Sigmoid colon (tissue), 4 donors: ENCODE measurements around the gene LRRFIP1.

Experiments
- POLR2A ChIP-seq, 2 donors: fragments of 450-650 bp; IDR thresholded peaks; one replicate each; pipeline ENCODE4 v1.6.1; 2016; ENCODE audit warnings: antibody characterized with exemption in 2 of 2, mild to moderate bottlenecking in 2 of 2, moderate library complexity in 2 of 2
- POLR2AphosphoS5 ChIP-seq, 4 donors: sonication (generic); formaldehyde crosslinking; IDR thresholded peaks; one replicate each; pipeline ENCODE4 v1.6.1; 2017; ENCODE audit warnings: antibody characterized with exemption in 4 of 4
- TF ChIP-seq, protein P1 (sequence below), 4 experiments: fragments of 450-650 bp in 3 of 4; fragments of 200-600 bp in 1 of 4; IDR thresholded peaks; one replicate each; pipeline ENCODE4 v1.5.1; 2016 to 2019; ENCODE audit warnings: antibody characterized with exemption in 4 of 4, mild to moderate bottlenecking in 3 of 4, moderate library complexity in 2 of 4

DNA sequence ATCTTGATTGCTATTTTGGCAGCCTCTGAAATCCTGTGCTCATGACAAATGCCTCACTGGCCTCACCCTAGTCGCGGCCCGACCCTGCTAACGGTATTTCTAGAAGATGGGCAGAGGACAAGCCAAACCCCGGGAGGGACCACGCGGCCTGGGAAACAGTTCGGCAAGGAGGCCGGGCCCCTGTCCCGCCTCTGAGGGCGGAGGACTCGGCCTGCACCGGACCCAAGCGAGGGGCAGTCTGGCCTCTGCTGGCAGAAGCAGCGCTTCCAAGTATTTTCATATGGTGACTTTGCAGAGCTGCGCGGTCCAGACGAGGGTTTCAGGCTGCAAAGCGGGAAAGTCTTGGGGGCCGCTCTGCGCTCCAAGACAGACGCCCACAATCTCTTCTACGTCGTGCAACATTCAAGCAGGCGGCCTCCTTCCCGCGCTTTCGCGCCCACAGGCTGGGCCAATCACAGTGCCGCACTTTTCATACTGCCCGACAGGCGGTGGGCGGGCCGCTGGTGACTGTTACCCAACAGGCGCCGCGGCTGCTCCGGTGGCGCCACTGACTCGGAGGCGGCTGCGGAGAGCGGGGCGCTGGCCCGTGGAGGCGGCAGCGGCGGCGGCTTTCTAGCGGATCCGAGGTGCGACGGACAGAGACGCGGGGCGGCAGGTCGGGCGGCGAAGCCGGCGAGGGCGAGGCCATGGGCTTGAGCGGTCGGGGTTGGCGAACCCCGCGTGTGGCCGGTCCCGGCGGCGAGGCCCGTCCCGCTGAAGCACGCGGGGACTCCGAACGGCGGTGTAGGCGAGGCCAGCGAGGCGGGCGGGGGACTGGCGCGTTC is 171.1 kb downstream of the LRRFIP1 start, which contains the start of gene RBM44:
- TF ChIP-seq, protein P1, sequence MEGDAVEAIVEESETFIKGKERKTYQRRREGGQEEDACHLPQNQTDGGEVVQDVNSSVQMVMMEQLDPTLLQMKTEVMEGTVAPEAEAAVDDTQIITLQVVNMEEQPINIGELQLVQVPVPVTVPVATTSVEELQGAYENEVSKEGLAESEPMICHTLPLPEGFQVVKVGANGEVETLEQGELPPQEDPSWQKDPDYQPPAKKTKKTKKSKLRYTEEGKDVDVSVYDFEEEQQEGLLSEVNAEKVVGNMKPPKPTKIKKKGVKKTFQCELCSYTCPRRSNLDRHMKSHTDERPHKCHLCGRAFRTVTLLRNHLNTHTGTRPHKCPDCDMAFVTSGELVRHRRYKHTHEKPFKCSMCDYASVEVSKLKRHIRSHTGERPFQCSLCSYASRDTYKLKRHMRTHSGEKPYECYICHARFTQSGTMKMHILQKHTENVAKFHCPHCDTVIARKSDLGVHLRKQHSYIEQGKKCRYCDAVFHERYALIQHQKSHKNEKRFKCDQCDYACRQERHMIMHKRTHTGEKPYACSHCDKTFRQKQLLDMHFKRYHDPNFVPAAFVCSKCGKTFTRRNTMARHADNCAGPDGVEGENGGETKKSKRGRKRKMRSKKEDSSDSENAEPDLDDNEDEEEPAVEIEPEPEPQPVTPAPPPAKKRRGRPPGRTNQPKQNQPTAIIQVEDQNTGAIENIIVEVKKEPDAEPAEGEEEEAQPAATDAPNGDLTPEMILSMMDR (IDR thresholded peaks at IDR 0.05) = no peak
- TF ChIP-seq POLR2A (IDR thresholded peaks at IDR 0.05) (no peak), POLR2AphosphoS5 (IDR thresholded peaks at IDR 0.05) (no peak)
